GM19372 (cell line): ENCODE results near the gene CARD19.

Source experiments
- ATAC-seq: cut with Tn5 transposase; IDR thresholded peaks from one replicate; pipeline ENCODE4 v1.9.1; 2021; ENCODE audit warnings: mild to moderate bottlenecking, low read depth, moderate library complexity; ENCODE audit not compliant: unreplicated experiment

The CARD19 gene

DNA sequence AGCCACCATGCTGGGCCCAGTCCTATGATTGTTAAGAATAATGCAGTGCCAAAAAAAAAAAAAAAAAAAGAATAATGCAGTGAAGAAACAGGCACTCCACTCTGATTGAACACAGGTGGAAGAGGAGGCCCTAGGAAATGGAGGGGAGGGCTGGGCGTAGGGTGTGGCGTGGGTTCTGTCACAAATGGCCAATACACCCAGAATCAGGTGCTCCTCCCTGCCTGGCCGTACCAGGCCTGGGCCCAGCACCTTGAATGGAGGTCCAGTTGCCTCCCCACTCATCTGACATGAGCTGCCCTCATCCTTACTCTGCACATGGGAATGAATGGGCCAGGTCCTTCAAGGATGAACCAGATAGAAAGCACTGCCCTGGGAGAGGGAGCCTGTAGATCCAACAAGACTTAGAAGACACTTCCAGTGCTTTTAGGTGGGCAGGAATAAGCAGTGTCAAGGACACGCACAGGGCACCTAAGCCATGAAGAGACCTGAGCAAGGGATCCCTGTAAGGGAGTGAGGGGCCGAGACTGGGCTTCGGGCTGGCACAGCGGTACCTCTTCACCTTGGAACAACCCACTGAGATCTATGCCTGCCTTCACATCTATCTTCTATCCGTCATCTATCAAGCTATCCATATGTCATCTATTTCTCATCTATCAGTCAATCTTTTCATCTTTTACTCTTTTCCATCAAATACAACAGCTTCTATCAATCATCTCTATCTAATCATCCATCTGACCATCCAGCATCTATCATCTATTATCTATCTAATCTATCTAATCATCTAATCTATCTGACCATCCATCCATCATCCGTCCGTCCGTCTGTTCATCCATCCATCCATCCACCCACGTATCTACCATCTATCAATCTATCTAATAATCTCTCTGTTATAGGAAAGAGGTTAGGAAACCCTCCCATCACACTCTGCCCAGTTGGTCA lies 22.2 kb downstream of the CARD19 start:
- ATAC-seq = no peak

DNA sequence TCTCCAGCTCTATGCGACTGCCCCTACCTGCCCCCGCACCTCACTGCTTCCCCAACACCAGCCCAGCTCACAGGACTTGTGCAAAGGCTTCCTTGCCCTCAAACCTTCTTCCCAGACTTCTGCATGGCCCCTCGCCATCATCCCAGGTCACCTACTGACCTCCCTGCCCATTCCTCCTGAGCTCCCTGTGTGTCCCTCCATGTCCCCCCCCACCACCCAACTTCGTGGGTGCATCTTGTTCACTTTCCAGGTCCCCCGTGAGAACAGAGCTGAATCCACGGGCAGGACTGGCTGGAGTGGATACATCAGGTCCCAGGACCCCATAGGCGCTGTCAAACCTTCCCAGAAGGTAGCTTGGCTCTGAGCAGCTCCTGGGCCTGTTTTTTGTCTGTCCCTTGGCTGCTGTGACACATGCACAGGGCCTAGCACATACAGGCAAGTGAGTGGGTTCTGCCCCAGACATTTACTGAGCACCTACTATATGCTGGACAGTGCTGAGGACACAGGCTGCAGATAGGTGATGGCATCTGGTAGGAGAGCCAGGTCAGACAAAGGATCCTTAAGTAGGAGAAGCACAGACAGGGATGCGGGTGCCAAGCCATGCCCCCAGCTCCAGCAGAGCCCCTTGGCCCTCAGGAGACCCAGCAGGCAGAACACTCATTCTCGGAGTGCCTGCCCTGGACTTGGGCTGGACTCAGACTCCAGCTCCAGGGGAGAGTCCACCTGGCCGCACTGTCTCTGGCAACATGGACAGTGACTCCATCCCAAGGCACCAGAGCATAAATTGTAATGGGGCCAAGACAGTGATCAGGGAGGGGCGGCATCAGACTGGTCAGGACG lies 23.1 kb downstream of the CARD19 start:
- ATAC-seq = no peak

DNA sequence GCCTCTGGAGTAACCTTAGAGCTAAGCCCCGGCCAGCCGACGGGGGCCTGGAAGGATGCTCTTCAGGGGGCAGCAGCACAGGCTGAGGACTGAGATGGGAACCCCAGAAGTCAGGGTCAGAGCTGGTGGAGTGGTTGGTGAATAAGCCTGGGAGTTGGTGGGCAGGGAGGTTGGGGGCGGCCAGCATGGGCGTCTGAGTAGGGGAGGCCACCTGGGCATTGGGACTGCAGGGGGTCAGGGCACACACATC lies 23.6 kb downstream of the CARD19 start:
- ATAC-seq = no peak

DNA sequence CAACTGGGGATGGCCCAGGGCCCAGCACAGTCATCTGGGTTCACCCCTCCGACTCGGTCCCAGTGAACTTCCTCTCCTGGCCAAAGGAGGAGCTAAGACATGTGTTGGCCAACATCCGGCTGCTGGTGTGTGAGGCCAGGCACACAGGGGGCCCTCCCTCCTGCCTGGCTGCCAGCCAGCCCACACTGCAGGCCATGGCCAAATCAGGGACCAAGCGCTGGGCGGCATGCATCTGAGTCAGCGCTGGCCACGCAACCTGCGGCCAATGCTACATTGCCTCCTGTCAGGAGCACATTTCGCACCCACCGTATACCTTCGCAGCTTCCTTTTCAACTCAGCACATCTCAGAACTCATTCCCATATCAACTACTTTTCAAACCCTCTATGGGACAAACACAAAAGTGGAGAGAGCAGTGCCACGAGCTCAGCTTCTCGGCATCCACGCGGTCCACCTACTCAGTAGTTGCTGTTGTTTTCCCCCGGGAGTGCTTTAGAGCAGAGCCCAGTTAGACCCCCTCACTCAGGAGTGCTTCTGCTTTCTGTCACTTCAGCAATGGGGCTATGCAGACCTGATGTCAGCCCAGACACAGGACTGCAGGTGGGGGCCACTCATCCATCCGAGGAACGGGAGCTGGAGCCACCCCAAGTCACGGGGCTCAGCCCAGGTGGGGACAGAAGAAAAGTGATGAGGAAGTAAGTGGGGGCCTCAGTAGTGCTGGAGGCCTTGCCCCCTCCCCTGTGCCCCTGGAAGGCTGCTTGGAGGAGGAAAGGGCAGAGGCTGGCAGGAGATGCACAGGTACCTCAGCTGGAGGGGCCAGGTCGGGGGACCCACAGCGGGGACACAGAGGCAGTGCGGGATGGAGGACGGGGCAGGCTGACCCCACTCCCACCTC lies 24.2 kb downstream of the CARD19 start:
- peak; percentile 93 for ATAC-seq

DNA sequence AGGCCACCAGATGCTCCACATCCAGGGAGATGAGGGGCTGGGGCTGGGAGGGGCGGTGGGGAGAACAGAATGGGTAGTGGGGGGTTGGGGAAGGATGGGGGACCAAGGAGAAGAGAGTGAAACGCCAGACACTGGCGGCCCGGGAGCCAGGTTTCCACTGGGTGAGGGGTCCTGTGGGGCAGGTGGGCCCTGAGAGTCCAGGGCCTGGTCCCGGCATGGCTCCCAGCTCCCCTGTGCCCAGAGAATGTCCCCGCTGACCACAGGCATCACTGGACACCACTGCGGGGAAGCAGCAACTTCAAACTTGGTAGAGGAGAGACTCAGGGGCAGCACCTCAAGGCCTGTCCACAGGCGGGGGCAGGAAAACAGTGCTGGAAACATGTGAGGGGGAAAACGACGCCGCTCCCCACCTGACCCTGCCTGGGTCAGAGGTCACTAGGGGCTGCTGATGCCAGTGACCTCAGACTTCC lies 24.9 kb downstream of the CARD19 start:
- no peak for ATAC-seq

DNA sequence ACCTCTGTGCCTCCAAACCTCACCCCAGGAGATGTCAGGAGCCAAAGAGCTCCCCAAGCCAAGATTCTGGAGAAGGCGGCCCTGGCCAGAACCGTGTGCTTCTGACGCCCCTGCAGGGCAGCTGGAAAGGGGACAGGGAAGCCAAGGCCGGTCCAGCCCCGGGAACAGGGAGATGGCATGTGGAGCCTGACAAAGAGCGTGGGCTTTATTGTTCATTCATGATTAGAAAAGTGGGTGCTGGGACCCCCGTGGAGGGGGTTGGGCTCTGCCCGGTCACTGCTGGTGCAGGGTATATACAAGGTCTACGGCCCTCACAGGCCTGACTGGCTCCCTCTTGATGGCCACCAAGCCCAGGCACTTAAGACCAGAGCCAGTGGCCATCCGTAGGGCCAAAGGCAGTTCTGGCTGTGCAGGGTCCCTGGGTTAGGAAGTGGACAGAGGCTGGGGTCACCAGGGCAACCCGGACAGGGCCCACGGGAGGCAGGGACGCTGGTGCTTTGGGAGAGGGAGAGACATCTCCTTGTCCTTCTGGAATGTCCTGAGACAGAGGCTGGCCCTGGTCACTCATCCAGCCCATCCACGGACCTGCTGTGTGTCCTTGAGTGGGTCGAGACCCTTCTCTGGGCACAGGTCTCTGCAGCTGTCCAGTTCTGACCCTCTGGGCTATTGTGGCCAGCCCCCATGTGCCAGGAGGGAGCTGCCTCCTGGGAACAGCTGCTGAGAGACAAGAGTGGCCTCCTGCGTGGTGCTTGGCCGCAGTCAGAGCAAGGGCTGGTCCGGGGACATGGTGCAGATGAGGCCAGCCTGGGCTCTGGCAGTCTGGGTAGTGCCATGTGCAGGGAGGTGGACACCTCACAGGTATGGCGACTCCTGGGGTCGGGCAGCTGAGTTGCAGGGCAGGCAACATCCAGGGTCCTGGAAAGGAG lies 25.6 kb downstream of the CARD19 start:
- ATAC-seq = no peak

DNA sequence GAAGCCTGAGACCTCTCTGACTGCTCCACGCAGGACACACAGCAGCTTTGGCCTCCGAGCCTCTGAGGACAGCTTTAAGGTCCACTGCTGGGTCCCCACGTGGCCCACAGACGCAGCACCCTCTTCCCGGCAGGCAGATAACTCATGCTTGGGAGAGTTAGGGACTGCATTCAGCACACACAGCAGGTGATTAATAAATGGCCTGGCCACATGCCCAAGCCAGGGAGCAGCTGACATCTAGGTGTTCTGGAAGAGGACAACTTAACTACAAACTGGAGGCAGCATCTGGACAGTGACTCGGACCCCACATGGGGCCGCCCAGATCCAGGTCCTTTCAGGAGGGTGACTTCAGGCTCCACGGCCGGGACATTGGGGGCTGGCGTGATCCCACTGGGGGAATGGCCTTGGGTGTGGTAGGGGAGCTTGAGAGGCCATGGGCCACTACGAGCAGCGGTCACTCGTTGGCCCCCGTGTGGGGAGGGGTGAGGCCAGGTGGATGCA lies 26.8 kb downstream of the CARD19 start:
- ATAC-seq = no peak

DNA sequence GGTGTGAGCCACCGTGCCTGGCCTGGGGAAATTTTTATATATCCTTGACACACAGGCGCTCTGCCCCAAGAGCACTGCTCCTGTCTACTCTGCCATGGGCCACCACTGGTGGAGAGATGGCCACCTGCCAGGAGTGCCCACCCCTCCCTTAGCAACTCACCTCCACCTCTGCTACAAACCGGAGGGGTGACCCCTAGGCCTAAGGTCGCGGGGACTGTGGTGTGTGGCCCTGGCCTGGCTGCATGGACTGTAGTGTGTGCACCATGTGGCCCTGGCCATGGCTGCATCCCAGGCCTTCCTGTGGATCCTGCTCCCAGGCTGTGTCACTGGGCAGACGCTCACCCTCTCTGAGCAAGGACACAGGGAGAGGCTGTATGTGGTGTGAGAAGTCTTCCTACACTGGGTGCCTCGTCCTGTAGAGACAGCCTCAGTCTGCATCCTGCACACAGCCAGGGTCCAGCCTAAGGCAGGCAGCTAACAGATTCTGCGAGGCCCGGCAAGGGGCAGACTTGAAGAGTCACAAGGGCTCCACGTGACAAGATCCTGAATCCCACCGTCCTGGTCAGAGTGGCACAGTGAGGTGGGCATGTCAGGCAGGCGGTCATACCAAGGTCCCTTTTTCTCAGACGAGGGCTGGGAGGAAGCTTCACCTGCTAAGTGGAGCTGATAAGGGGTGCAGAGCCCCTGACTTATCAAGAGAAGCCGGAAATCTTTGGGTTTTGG lies 27.7 kb downstream of the CARD19 start:
- ATAC-seq = no peak

DNA sequence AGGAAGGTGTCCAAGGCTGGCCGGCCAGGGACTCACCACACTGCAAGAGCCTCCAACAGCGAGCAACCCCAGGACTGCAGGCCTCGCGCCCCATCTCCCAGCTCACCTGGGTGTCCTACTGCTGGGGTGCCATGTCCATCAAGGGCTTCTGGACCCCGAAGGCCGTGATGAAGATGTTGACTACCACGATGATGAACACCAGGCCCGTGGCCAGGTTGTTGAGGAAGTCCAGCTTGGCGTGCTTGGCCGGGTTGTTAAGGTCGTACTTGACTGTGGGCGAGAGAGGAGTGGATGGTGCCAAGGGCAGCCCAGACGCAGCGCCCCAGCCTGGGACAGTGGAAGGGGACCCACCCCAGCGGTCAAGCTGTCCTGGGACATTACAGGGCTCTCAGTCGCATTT lies 28.8 kb downstream of the CARD19 start:
- ATAC-seq = no peak

DNA sequence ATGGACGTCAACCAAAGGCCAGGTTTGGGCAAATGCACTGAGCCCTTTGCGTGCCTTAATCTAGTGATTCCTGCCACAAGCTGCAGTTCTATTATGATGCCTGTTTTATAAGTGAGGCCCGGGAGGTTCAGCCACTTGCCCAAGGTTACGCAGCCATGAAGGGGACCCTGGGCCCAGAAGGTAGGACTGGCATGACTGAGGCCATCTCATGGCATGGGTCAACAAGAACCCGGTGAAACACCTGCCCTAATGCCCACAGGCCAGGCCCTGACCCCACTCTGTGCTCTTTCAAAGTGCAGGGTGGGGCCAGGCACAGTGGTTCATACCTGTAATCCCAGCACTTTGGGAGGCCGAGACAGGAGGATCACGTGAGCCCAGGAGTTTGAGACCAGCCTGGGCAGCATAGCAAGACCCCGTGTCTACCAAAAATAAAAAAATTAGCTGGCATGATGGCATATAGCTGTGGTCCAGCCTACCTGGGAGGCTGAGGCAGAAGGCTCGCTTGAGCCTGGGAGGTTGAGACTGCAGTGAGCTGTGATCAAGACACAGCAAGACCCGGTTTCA lies 29.4 kb downstream of the CARD19 start:
- ATAC-seq = no peak

DNA sequence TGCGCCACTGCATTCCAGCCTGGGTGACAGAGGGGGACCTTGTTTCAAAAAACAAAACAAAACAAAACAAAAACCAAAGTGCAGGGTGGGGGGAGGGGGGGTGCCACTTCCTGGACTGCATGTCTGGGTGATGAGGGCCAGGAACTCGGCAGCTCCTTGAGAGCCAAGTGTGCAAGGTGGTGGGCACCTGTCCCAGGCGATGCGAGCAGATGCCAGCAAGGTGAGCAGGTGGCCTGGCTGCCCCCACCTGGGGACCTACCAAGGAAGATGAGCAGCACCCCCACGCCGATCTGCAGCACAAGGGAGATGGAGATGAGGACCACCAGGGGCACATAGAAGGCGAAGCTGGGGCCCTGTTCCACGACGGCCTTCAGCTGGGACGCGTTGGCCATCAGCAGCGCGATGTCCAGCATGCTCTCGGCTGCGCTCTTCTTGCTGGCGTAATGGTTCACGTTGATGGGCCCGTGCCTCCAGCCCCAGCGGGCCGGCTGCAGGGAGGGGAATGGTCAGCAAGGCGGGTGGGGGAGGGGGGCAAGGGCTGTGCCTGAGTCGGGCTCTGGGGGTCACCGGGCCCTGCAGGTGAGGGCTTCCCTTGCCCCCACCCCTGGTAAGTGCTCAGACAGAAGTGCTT lies 30.2 kb downstream of the CARD19 start:
- ATAC-seq = no peak

DNA sequence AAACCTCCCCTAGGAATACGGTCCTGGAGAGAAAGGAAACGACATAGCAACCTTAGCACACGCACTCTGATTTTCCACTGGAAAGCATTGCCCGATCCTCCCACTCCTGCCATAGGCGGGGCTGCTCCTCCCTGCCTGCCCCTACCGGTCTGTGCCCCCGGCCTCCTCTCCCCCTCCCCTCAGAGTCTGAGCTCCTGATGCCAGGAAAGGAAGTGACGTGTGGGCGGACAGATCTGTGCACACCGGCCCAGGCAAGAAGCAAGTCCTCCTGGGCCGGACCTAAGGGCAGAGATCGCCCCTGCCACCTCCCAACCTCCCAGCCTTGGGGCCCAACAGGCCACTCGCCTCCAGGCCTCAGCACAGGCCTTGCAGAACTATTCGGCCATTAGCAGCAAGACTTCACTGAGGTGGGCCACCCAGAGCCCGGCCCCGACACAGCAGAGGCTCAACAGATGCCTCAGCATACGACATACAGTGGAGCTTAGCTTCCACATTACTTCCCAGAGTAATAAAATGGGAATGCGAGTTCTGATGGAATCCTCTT lies 30.9 kb downstream of the CARD19 start:
- ATAC-seq = no peak

DNA sequence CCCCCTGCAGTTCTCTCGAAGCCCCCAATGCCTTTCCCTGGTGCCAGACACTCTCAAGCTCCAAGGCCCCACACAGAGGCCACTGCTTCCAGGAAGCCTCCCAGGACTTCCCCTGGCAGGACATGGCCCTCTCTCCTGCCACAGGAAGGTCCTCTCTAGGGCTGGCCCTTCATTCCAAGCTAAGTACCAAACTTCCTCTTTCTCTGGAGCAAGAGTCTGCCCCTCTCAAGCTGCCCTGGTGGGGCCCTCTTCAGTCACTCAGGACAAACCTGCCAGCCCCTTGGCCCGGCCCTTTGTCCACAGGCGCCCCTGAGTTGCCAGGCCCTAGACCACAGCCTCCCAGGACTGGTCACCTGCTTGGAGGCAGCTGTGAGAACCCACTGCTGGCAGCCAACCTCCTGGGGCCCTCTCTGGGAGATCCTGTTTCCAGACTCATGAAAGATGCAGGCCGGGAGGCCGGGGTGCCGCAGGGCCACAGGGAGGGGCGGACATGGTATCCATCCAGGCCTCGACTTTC lies 31.4 kb downstream of the CARD19 start:
- ATAC-seq = no peak

DNA sequence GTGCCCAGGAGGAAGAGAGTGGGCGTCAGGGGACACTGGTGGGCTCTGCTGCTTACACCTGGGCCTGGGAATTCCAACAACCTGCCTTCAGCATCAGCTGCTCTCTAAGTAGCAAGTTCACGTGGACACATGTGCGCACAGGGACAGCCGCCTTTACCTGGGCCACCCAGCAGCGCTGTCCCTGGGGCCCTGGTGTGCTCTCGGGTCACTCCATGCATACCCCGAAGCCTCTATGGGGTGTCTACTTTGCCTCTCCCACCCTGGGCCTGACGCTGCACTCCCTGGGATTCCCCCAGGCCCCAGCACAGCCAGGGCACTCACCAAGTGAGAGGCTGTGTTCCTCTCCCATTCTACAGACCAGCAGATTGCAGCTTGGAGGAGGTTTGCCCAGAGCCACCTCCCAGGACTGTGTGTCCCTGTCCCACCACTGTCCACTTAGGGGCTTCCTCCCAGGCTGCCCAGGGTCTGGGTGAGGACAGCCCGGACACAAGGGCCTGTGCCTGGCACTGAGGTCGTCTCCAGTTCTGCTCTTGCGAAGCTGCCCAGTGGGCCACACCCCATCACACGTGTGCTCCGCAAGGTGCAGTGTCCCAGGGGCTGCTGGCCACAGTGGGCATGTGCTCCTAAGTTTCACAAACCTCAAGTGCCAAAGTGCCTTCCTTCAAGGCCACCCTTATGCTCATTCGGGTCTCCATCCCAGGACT lies 32.1 kb downstream of the CARD19 start:
- no peak for ATAC-seq

DNA sequence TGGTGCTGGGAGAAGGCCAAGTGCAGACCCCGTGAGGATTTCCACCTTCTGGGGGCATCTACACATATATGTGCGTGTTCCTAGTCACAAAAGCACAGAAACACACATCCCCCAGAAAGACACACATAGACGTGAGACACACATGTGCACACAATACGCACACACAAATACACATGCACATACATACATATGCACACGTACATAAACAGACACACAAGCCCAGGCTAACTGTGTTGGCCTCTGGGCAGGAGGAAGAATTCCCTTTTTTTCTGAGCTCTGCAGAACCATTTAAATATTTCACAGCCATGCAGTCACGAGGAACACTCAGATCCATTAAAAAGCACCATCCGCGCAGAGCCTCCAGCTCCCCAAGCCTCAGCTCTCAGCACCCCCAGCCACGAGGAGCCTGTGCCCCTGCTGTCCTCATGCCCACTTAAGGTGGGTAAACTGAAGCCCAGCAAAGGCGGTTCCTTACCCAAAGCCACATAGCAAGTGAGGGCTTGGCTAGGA lies 32.8 kb downstream of the CARD19 start:
- ATAC-seq = no peak

DNA sequence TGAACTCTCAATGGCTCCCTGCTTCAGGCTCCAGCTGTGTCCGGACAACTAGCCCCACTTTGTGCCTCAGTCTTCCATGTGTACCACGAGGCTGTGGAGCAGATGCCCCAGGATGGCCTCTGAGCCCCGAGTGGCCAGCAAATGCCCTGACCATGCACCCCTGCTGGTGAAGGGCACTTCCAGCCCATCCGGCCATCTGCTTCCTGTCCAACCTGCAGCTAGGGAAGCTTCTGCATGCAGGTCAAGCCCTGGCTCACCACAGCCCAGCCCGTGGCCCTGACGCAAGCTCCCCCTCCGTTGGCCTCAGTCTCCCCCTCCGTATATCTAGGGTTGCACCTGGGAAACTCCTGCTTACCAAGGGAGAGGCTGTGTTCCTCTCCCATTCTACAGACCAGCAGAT lies 33.3 kb downstream of the CARD19 start:
- no peak for ATAC-seq
